Thymus (tissue), 11 donors: ENCODE measurements around the gene KCNMB3. TPM values are rescaled to one million over a fixed set of nuclear protein-coding genes. Genes with fewer than 3 reads are reported as not detected.

Experiments
- DNase-seq, 9 donors: peaks; one replicate each; pipeline ENCODE4 v3.0.0-alpha.2; 2013; ENCODE audit warnings: low spot score in 9 of 9, low read depth in 6 of 9, missing footprints in 1 of 9
- H3K27ac ChIP-seq, 2 donors: one replicate each; pipeline ENCODE4 v1.5.1; 2013; ENCODE audit warnings: control low read depth in 1 of 2, low read depth in 1 of 2, low read length in 1 of 2, mild to moderate bottlenecking in 1 of 2, moderate library complexity in 1 of 2
- H3K27me3 ChIP-seq, 2 donors: one replicate each; pipeline ENCODE4 v1.5.1; 2013; ENCODE audit warnings: low read length in 1 of 2; ENCODE audit not compliant: control insufficient read depth in 2 of 2, insufficient read depth in 1 of 2
- H3K36me3 ChIP-seq, 2 donors: one replicate each; pipeline ENCODE4 v1.5.1; 2013; ENCODE audit warnings: low read length in 1 of 2, mild to moderate bottlenecking in 1 of 2, moderate library complexity in 1 of 2; ENCODE audit not compliant: control insufficient read depth in 2 of 2, insufficient read depth in 2 of 2
- H3K4me1 ChIP-seq, 2 donors: one replicate each; pipeline ENCODE4 v1.5.1; 2013; ENCODE audit warnings: low read length in 2 of 2; ENCODE audit not compliant: control insufficient read depth in 2 of 2, insufficient read depth in 2 of 2
- H3K4me3 ChIP-seq, 2 donors: one replicate each; pipeline ENCODE4 v1.5.1; 2013; ENCODE audit warnings: low read length in 2 of 2, control low read depth in 1 of 2, mild to moderate bottlenecking in 1 of 2
- H3K9me3 ChIP-seq, 2 donors: one replicate each; pipeline ENCODE4 v1.5.1; 2013; ENCODE audit warnings: low read length in 1 of 2, mild to moderate bottlenecking in 1 of 2; ENCODE audit not compliant: control insufficient read depth in 2 of 2, insufficient read depth in 1 of 2
- WGBS: extraction: QIAGEN DNeasy Blood & Tissue Kit; methylation state at CpG from one replicate; pipeline ENCODE4 v1.1.7; 2013; 5-methylcytosine and 5-hydroxymethylcytosine counted together
- polyA plus RNA-seq: library from polyadenylated mRNA; stranded (reverse); fragments of 200-250 nt; gene quantifications from one replicate; pipeline ENCODE4 v1.2.3, GENCODE V29; 2013
- total RNA-seq: library from RNA; stranded (reverse); fragments of 120-200 nt; gene quantifications from one replicate; pipeline ENCODE4 v1.2.4, GENCODE V29; 2013
- donor health status: healthy.

KCNMB3 gene
- total and polyA plus RNA-seq, 2 donors, result 0.80 to 3.6 TPM

- H3K9me3 ChIP-seq, result no peaks in the 10 kb centered on the region
- DNase-seq, result no peak
- WGBS, result 92% methylated on average over 4 of the region's 4 CpGs
- H3K4me3 ChIP-seq, result no peak overlapping the region
- H3K4me1 ChIP-seq, result peaks cover 9 to 12% of the 10 kb centered on the region in 2 donors
- H3K36me3 ChIP-seq, result no peaks in the 10 kb centered on the region
- peak overlapping the region in 1 of 2 donors; percentile 44 for H3K27ac ChIP-seq
- H3K27me3 ChIP-seq, result no peaks in the 10 kb centered on the region
Observed at GRCh38 chr3:179194931-179195330, 56.0 kb downstream of the KCNMB3 start.

Other genes starting within 250 kb of the KCNMB3 start
- gene ZMAT3, start 179.3 kb downstream of the KCNMB3 start, total RNA-seq, result 3.7 TPM
- 6.6 TPM for gene ZMAT3, start 179.3 kb downstream of the KCNMB3 start, polyA plus RNA-seq
- 27.3 TPM for gene PIK3CA, start 102.8 kb downstream of the KCNMB3 start, total RNA-seq
- gene PIK3CA, start 102.8 kb downstream of the KCNMB3 start, polyA plus RNA-seq, result 14.1 TPM
- 31.9 TPM for gene ZNF639, start 71.9 kb upstream of the KCNMB3 start, total RNA-seq
- 36.4 TPM for gene ZNF639, start 71.9 kb upstream of the KCNMB3 start, polyA plus RNA-seq
- 32.2 TPM for gene MFN1, start 96.6 kb upstream of the KCNMB3 start, total RNA-seq
- gene MFN1, start 96.6 kb upstream of the KCNMB3 start, polyA plus RNA-seq, result 31.5 TPM
- gene GNB4, start 200.4 kb upstream of the KCNMB3 start, total RNA-seq, result 16.1 TPM
- 7.4 TPM for gene GNB4, start 200.4 kb upstream of the KCNMB3 start, polyA plus RNA-seq